B cell (primary cell): Measurements from ENCODE around the gene MPZL3. TPM values are rescaled to one million over a fixed set of nuclear protein-coding genes. Genes with fewer than 3 reads are reported as not detected.

Experiments used
- ATAC-seq: fragments of 200-7000 bp; cut with Tn5 transposase; one replicate; pipeline ENCODE4 v1.10.0; 2021; ENCODE audit warnings: low read depth, mild to moderate bottlenecking, moderate number of reproducible peaks, moderate library complexity
- CTCF ChIA-PET: fragments of 350-600 bp; sonication (Branson Sonifier 250); formaldehyde crosslinking; loops from one replicate; lab custom pipeline; 2021; ENCODE audit warnings: antibody characterized with exemption, inconsistent platforms; lab: Charles Lee
- POLR2A ChIA-PET: fragments of 350-600 bp; sonication (Branson Sonifier 250); formaldehyde crosslinking; loops from one replicate; lab custom pipeline; 2021; ENCODE audit warnings: antibody characterized with exemption; lab: Charles Lee
- DNase-seq: peaks from one replicate; pipeline ENCODE4 v3.0.0; 2013
- H2AFZ ChIP-seq: 2 replicates; pipeline ENCODE4 v1.6.1; 2012; ENCODE audit warnings: mild to moderate bottlenecking, low read depth, low read length; ENCODE audit not compliant: insufficient read depth, poor library complexity, severe bottlenecking
- H3K27ac ChIP-seq, 2 donors: 1 replicate in 1 of 2; 2 replicates in 1 of 2; pipeline ENCODE4 v1.5.1; 2012 to 2013; ENCODE audit warnings: low read length in 2 of 2, mild to moderate bottlenecking in 2 of 2, moderate library complexity in 1 of 2
- H3K27me3 ChIP-seq, 4 experiments: fragments of 200-600 bp in 1 of 4; sonication (generic) in 1 of 4; replicated peaks in 1 of 4; 1 replicate in 2 of 4; 2 replicates in 2 of 4; pipeline versions ENCODE4 v1.6.1 to v1.7.0; 2013 to 2016; ENCODE audit warnings: low read length in 3 of 4, mild to moderate bottlenecking in 2 of 4, mixed read lengths in 1 of 4, moderate library complexity in 1 of 4; ENCODE audit not compliant: insufficient read depth in 4 of 4, control insufficient read depth in 3 of 4; ENCODE audit errors: control extremely low read depth in 1 of 4
- H3K36me3 ChIP-seq, 2 experiments: replicated peaks in 1 of 2; 1 replicate in 1 of 2; 2 replicates in 1 of 2; pipeline versions ENCODE4 v1.6.1 to v1.7.1; 2013; ENCODE audit warnings: low read length in 1 of 2; ENCODE audit not compliant: insufficient read depth in 2 of 2, control insufficient read depth in 1 of 2; ENCODE audit errors: control extremely low read depth in 1 of 2, extremely low read depth in 1 of 2
- H3K4me1 ChIP-seq, 2 donors: fragments of 200-600 bp in 1 of 2; sonication (generic) in 1 of 2; 1 replicate in 1 of 2; 2 replicates in 1 of 2; pipeline versions ENCODE4 v1.5.1 to v1.6.1; 2013 to 2017; ENCODE audit warnings: low read length in 2 of 2; ENCODE audit not compliant: control insufficient read depth in 2 of 2, insufficient read depth in 2 of 2
- H3K4me2 ChIP-seq: replicated peaks from 2 replicates; pipeline ENCODE3; 2012; ENCODE audit warnings: mild to moderate bottlenecking, low read depth, low read length; ENCODE audit not compliant: poor library complexity, severe bottlenecking
- H3K4me3 ChIP-seq, 5 experiments: fragments of 200-600 bp in 1 of 5; sonication (generic) in 1 of 5; 1 replicate in 3 of 5; 2 replicates in 2 of 5; pipeline versions ENCODE4 v1.5.1 to v1.7.0; 2011 to 2016; ENCODE audit warnings: low read length in 4 of 5, mild to moderate bottlenecking in 4 of 5, low read depth in 2 of 5, control low read depth in 1 of 5, moderate library complexity in 1 of 5; ENCODE audit not compliant: insufficient read depth in 1 of 5; ENCODE audit errors: control extremely low read depth in 1 of 5, extremely low read depth in 1 of 5
- H3K79me2 ChIP-seq: fragments of 200-600 bp; sonication (generic); one replicate; pipeline ENCODE4 v1.6.0; 2016; ENCODE audit warnings: low read length; ENCODE audit not compliant: control insufficient read depth, insufficient read depth
- H3K9ac ChIP-seq: fragments of 200-600 bp; sonication (generic); 2 replicates; pipeline ENCODE4 v1.6.1; 2017; ENCODE audit warnings: mild to moderate bottlenecking, low read length, moderate library complexity
- H3K9me3 ChIP-seq, 3 donors: one replicate each; pipeline versions ENCODE4 v1.6.1 to v1.7.1; 2013; ENCODE audit warnings: low read length in 2 of 3; ENCODE audit not compliant: control insufficient read depth in 2 of 3, insufficient read depth in 1 of 3; ENCODE audit errors: control extremely low read depth in 1 of 3
- H4K20me1 ChIP-seq: 2 replicates; pipeline ENCODE4 v1.6.0; 2012; ENCODE audit warnings: mild to moderate bottlenecking, low read length; ENCODE audit not compliant: insufficient read depth, control insufficient read depth, poor library complexity, severe bottlenecking
- H3K27ac Mint-ChIP-seq: one replicate; pipeline ENCODE4 v1.8.0; 2021; ENCODE audit warnings: mixed read lengths
- H3K27me3 Mint-ChIP-seq: one replicate; pipeline ENCODE4 v1.8.0; 2021; ENCODE audit warnings: mixed read lengths
- H3K4me1 Mint-ChIP-seq: one replicate; pipeline ENCODE4 v1.8.0; 2021; ENCODE audit warnings: mixed read lengths
- H3K4me3 Mint-ChIP-seq: one replicate; pipeline ENCODE4 v1.8.0; 2021; ENCODE audit warnings: mixed read lengths
- H3K9me3 Mint-ChIP-seq: one replicate; pipeline ENCODE4 v1.8.0; 2022; ENCODE audit warnings: mixed read lengths; ENCODE audit not compliant: insufficient read depth
- EZH2 ChIP-seq: IDR thresholded peaks from 2 replicates; pipeline ENCODE4 v1.6.1; 2012; ENCODE audit warnings: borderline replicate concordance, low read depth, mild to moderate bottlenecking, moderate library complexity, low read length; ENCODE audit not compliant: insufficient read depth, poor library complexity, severe bottlenecking
- WGBS: methylation state at CpG from one replicate; pipeline ENCODE4 v1.1.5; 2013; ENCODE audit warnings: missing lambda C conversion rate; ENCODE audit not compliant: insufficient coverage; 5-methylcytosine and 5-hydroxymethylcytosine counted together
- intact Hi-C: fragments of 100-400 bp; cut with micrococcal nuclease; formaldehyde crosslinking; loops from one replicate; pipeline ENCODE4 v1.10.0; 2022
- polyA plus RNA-seq: library from polyadenylated mRNA; depleted of rRNA; stranded (reverse); fragments of >200 nt; gene quantifications from 2 replicates; pipeline ENCODE4 v1.2.3, GENCODE V29; 2012
- total RNA-seq, 2 donors: library from RNA; stranded (reverse); fragments of 120-200 nt in 1 of 2; gene quantifications; 1 replicate in 1 of 2; 2 replicates in 1 of 2; pipeline versions ENCODE4 v1.2.3 to v1.2.4, GENCODE V29; 2013 to 2022
- TF ChIP-seq, protein P1 (sequence below): fragments of 200-600 bp; IDR thresholded peaks from one replicate; pipeline ENCODE4 v1.8.0; 2022; ENCODE audit warnings: antibody characterized with exemption, mild to moderate bottlenecking

Gene MPZL3
- total and polyA plus RNA-seq, 2 donors (not counting 1 experiment from before 2014, with no cell fraction given), result 1.4 to 4.2 TPM

GRCh38 chr11:118241764-118242098 is 10.4 kb downstream of the MPZL3 start:
- 83% methylated on average over 1 of the region's 1 CpG for WGBS

More at GRCh38 chr11:118241764-118242098, 10.4 kb downstream of the MPZL3 start:
- peaks cover 3% of the 10 kb centered on the region for H3K79me2 ChIP-seq
- H3K4me3 ChIP-seq, result no peak overlapping the region
- H3K27ac ChIP-seq, result no peak overlapping the region
- H3K4me1 Mint-ChIP-seq, result peaks cover 40% of the 10 kb centered on the region
- no peaks in the 10 kb centered on the region for H4K20me1 ChIP-seq
- no peak overlapping the region for H3K27ac Mint-ChIP-seq
- no peak for DNase-seq
- TF ChIP-seq, protein P1, sequence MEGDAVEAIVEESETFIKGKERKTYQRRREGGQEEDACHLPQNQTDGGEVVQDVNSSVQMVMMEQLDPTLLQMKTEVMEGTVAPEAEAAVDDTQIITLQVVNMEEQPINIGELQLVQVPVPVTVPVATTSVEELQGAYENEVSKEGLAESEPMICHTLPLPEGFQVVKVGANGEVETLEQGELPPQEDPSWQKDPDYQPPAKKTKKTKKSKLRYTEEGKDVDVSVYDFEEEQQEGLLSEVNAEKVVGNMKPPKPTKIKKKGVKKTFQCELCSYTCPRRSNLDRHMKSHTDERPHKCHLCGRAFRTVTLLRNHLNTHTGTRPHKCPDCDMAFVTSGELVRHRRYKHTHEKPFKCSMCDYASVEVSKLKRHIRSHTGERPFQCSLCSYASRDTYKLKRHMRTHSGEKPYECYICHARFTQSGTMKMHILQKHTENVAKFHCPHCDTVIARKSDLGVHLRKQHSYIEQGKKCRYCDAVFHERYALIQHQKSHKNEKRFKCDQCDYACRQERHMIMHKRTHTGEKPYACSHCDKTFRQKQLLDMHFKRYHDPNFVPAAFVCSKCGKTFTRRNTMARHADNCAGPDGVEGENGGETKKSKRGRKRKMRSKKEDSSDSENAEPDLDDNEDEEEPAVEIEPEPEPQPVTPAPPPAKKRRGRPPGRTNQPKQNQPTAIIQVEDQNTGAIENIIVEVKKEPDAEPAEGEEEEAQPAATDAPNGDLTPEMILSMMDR, result no peak
- no peak for TF ChIP-seq EZH2
- ChIA-PET CTCF (interaction anchor here (1.0 to 4.9 kb wide), 3 partner anchors 23 to 43 kb away, joined by 3 to 32 read pairs (median 3); no protein-coding TSS in a partner anchor), POLR2A (interaction anchor here (0.6 kb wide), 1 partner anchor 225 kb away, joined by 3 read pairs; no protein-coding TSS in a partner anchor)
- H3K27me3 Mint-ChIP-seq, result peaks cover 4% of the 10 kb centered on the region
- no peaks in the 10 kb centered on the region for H3K36me3 ChIP-seq
- no peaks in the 10 kb centered on the region for H3K9me3 Mint-ChIP-seq
- no peaks in the 10 kb centered on the region for H3K9me3 ChIP-seq
- no peaks in the 10 kb centered on the region for H3K27me3 ChIP-seq
- H2AFZ ChIP-seq, result no peak overlapping the region
- H3K4me2 ChIP-seq, result no peak overlapping the region
- H3K4me3 Mint-ChIP-seq, result no peak overlapping the region
- intact Hi-C loops, result loop anchor here (1.0 to 5.0 kb wide), 3 partner anchors 11 to 34 kb away; partner anchors contain the start of gene MPZL3
- no peak for ATAC-seq
- no peak overlapping the region for H3K9ac ChIP-seq
- peaks cover 15 to 21% of the 10 kb centered on the region in 2 donors for H3K4me1 ChIP-seq
